Prostate gland (tissue), 2 donors: Measurements from ENCODE around the gene SNRPB. TPM values are rescaled to one million over a fixed set of nuclear protein-coding genes. Genes with fewer than 3 reads are reported as not detected.

Source experiments
- DNase-seq: peaks from one replicate; pipeline ENCODE4 v3.0.0-alpha.2; 2019; ENCODE audit warnings: low spot score
- H3K27ac ChIP-seq, 2 donors: fragments of 200-600 bp; sonication (generic); 2 replicates each; pipeline ENCODE4 v1.5.1; 2017 to 2019
- H3K27me3 ChIP-seq: fragments of 200-600 bp; sonication (generic); replicated peaks from 2 replicates; pipeline ENCODE4 v1.5.1; 2019; ENCODE audit not compliant: insufficient read depth
- H3K36me3 ChIP-seq, 2 donors: fragments of 200-600 bp; sonication (generic); 1 replicate in 1 of 2; 2 replicates in 1 of 2; pipeline versions ENCODE4 v1.5.1 to v1.8.1; 2017 to 2019
- H3K4me1 ChIP-seq: fragments of 200-600 bp; sonication (generic); replicated peaks from 2 replicates; pipeline ENCODE4 v1.5.1; 2019
- H3K4me3 ChIP-seq, 2 donors: fragments of 200-600 bp; sonication (generic); 2 replicates each; pipeline ENCODE4 v1.5.1; 2017 to 2019
- H3K9me3 ChIP-seq: fragments of 200-600 bp; sonication (generic); 2 replicates; pipeline ENCODE4 v1.5.1; 2017
- POLR2A ChIP-seq: fragments of 450-650 bp; IDR thresholded peaks from one replicate; pipeline ENCODE4 v1.6.1; 2016; ENCODE audit warnings: antibody characterized with exemption, mild to moderate bottlenecking
- POLR2AphosphoS5 ChIP-seq: sonication (generic); formaldehyde crosslinking; IDR thresholded peaks from one replicate; pipeline ENCODE4 v1.6.1; 2017; ENCODE audit warnings: antibody characterized with exemption
- WGBS: methylation state at CpG from one replicate; pipeline ENCODE4 v1.1.5; 2018; 5-methylcytosine and 5-hydroxymethylcytosine counted together
- intact Hi-C: fragments of 100-400 bp; cut with DNase I; formaldehyde crosslinking; loops from one replicate; pipeline ENCODE4 v1.14.2; 2022
- total RNA-seq, 2 donors: library from RNA; depleted of rRNA; stranded (reverse); fragments of >200 nt; gene quantifications; one replicate each; pipeline ENCODE4 v1.1.0, GENCODE V29; 2016
- TF ChIP-seq, protein P1 (sequence below), 4 experiments: fragments of 200-600 bp in 2 of 4; fragments of 450-650 bp in 2 of 4; sonication (generic) in 2 of 4; IDR thresholded peaks; 1 replicate in 3 of 4; 2 replicates in 1 of 4; pipeline ENCODE4 v1.5.1; 2016 to 2019; ENCODE audit warnings: antibody characterized with exemption in 4 of 4, mild to moderate bottlenecking in 2 of 4, moderate library complexity in 2 of 4

SNRPB gene
- total RNA-seq, 2 donors from 2014 or later = 215 to 294 TPM

DNA sequence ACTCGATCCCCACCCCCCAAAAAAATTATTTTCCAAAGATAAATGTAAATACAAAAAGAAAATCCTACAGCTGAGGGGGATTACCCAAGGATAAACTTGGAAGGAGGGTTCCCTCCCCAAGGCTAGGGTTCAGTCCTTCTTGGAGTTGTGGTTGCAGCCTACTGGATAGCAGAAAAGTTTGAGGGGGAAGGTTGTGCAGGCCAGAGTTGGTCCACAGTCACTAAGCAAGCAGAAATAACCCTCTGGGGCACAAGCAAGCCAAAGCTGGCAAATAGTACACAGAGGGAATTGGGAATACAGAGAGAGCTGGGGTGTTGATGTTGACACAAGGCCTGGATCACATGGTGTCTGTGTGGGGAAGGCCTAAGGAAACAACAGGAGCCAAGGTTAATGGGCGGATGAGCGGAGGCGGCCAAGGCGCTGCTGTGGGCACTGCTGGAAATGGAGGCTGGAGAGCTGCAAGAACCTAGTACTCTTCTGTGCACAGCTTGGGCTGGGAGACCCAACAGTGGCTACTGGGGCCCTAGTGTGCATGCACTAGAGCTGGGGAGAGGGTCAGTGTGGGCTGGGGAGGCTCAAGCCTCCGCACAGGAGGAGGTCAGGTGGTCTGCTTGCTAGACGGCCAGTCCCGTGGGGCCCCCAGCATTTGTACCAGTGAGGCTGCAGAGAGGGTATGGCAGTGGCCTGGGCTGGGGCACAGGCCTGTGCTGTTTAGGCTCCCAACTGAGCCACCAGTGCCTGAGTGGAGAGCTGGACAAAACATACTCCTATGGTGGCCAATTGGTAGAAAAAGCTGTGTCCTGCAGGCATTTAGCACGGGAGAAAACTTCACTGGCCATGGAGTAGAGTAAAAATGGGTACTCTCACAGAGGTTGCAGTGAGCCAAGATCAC is 5.5 kb upstream of the SNRPB start:
- no peaks in the 10 kb centered on the region for H3K27me3 ChIP-seq
- no peak overlapping the region for H3K4me3 ChIP-seq
- H3K9me3 ChIP-seq = no peaks in the 10 kb centered on the region
- no peaks in the 10 kb centered on the region for H3K36me3 ChIP-seq
- no peak for TF ChIP-seq POLR2AphosphoS5
- TF ChIP-seq, protein P1, sequence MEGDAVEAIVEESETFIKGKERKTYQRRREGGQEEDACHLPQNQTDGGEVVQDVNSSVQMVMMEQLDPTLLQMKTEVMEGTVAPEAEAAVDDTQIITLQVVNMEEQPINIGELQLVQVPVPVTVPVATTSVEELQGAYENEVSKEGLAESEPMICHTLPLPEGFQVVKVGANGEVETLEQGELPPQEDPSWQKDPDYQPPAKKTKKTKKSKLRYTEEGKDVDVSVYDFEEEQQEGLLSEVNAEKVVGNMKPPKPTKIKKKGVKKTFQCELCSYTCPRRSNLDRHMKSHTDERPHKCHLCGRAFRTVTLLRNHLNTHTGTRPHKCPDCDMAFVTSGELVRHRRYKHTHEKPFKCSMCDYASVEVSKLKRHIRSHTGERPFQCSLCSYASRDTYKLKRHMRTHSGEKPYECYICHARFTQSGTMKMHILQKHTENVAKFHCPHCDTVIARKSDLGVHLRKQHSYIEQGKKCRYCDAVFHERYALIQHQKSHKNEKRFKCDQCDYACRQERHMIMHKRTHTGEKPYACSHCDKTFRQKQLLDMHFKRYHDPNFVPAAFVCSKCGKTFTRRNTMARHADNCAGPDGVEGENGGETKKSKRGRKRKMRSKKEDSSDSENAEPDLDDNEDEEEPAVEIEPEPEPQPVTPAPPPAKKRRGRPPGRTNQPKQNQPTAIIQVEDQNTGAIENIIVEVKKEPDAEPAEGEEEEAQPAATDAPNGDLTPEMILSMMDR (IDR thresholded peaks at IDR 0.05) = no peak
- no peak for TF ChIP-seq POLR2A
- no peak for DNase-seq
- intact Hi-C loops = no loop called here
- H3K4me1 ChIP-seq = no peaks in the 10 kb centered on the region
- no peak overlapping the region for H3K27ac ChIP-seq
- WGBS = 93% methylated on average over 8 of the region's 9 CpGs

DNA sequence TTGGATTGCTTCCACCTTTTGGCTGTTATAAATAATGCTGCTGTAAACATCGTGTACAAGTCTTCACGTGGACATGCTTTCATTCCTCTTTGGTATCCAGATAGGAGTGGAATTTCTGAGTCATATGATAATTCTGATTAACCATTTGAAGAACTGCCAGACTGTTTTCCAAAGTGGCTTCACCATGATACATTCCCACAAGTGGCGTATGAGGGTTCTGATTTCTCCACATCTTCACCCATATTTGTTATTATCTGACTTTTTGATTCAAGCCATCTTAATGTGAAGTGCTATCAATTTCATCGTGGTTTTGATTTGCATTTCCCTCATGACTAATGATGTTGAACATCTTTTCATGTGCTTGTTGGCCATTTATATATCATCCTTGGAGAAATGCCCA is 2.9 kb upstream of the SNRPB start:
- DNase-seq = no peak
- Histone ChIP-seq H3K4me3 (no peak overlapping the region), H3K27me3 (no peaks in the 10 kb centered on the region), H3K4me1 (peaks cover 6% of the 10 kb centered on the region), H3K27ac (no peak overlapping the region), H3K9me3 (no peaks in the 10 kb centered on the region), H3K36me3 (no peaks in the 10 kb centered on the region)
- intact Hi-C loops = loop anchor here (5.0 kb wide), 1 partner anchor 189 kb away; the partner anchor contains the start of gene IDH3B
- WGBS = 57% methylated on average over 4 of the region's 4 CpGs
- TF ChIP-seq, protein P1 (IDR thresholded peaks at IDR 0.05) = no peak
- no peak for TF ChIP-seq POLR2AphosphoS5

DNA sequence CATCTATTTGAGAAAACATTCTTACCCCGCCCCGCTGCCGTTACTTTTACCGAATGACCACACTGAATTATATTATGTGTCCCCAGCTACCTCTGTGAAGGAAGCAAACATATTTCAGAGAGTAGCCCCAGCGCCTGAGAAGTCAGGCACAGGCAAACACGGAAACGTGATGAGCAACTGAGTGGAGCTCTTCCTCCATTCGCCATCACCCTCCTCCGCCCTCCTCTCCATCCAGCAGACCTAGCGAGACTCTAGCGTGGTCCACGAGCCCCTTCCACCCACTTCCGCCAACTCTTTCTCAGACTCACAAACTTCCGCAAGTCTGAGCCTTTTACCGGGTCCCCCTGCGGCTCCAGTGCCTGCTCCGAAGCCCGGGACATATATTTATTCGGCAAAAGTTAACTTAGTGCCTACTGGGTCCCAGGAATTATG is 582 bp downstream of the SNRPB start:
- intact Hi-C loops = loop anchor here (2.0 to 5.0 kb wide), 3 partner anchors 39 to 368 kb away; partner anchors contain the start of genes IDH3B, STK35 and ZNF343
- under 1% methylated on average over 19 of the region's 19 CpGs for WGBS

DNA sequence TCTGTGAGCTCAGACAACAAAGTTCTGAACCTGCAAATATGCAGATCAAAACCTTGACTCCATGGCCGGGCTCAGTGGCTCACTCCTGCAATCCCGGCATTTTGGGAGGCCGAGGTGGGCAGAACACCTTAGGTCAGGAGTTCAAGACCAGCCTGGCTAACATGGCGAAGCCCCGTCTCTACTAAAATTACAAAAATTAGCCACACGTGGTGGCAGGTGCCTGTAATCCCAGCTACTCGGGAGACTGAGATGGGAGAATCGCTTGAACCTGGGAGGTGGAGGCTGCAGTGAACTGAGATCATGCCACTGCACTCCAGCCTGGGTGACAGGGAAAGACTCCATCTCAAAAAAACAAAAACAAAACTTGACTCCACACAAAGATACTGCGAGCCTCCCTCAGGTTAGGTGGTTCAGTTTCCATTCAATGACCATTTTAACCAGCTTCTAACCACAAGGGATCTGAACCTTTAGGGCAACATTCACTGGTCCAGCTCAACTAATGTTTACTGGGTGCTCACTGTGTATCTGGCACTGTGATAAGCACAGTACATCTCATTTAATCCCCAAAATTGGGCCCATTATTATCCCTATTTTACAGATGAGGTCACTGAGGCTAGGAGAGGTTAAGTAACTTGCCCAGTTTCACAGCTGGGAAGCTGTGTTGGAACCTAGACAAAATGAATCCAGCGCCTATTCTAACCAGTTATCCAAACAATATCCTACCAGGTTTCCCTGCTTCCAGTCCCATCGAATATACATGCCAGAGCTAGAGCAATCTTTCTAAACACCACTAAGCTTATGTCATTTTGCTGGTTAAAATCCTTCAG is 1.8 kb downstream of the SNRPB start:
- H3K27me3 ChIP-seq = no peaks in the 10 kb centered on the region
- TF ChIP-seq POLR2A = no peak
- TF ChIP-seq, protein P1 (IDR thresholded peaks at IDR 0.05) = no peak
- TF ChIP-seq POLR2AphosphoS5 = no peak
- intact Hi-C loops = loop anchor here (5.0 kb wide), 1 partner anchor 366 kb away; the partner anchor contains the start of gene STK35
- H3K9me3 ChIP-seq = no peaks in the 10 kb centered on the region
- peak overlapping the region in 1 of 2 donors; percentile 70 for H3K4me3 ChIP-seq
- H3K4me1 ChIP-seq = peaks cover 9% of the 10 kb centered on the region
- H3K36me3 ChIP-seq = peaks cover 6 to 13% of the 10 kb centered on the region in 2 donors
- WGBS = 72% methylated on average over 11 of the region's 11 CpGs
- no peak overlapping the region for H3K27ac ChIP-seq
- DNase-seq = no peak

More for the DNA sequence above, 582 bp downstream of the SNRPB start:
- TF ChIP-seq POLR2A (no peak), POLR2AphosphoS5 (no peak)
- TF ChIP-seq, protein P1 (IDR thresholded peaks at IDR 0.05) = no peak
- Histone ChIP-seq H3K36me3 (peaks cover 0 to 7% of the 10 kb centered on the region in 2 donors), H3K4me3 (peak overlapping the region; percentile 65 to 70), H3K4me1 (peaks cover 9% of the 10 kb centered on the region), H3K9me3 (no peaks in the 10 kb centered on the region), H3K27ac (peak overlapping the region; percentile 88 to 91), H3K27me3 (no peaks in the 10 kb centered on the region)
- peak; percentile 35 for DNase-seq
